ENCODE results near the gene PDE1C.

The PDE1C gene

DNA sequence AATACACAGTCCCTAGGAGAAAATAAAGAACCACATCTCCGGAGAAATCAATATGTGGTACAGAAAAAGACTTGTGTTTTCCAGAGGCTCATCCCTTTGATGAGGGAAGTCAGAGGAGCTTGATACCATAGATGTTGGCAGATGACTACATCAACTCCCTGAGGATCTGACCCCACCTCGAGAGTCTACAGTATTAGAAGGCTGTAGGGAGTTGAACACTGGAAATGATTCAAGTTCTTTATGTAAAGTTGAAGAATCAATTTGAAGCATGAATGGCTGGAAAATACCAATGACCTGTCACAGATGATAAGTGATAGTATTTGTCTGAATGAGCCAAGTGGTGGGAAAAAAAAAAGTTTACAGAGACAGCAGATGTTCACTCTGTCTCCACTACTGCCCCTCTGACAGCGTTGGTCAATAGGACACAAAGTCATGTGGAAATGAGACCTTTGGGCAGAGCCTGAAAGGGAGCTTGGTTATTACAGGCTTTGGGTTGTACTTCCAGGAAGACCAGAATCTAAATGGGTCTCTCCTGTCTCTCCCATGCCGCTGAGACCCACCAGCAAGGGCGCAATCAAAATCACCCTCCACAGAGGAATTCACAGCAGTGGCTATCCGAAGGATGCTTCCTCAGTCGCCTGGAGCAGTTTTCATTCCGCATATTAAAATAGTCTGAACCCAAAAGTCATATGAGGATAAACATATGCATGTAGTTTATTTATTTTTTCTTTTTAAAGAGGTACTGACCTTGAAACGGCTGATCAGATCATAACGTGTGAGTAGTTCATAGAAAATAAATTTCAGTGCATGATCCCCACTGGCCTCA, 197.4 kb downstream of the PDE1C start:
- ChIA-PET CTCF (interaction anchor here (0.6 kb wide), 1 partner anchor 25 kb away, joined by 3 read pairs; no protein-coding TSS in a partner anchor), POLR2A (no interaction called here)

GRCh38 chr7:31864646-31865045, 205.6 kb downstream of the PDE1C start:
- no peak for DNase-seq (ENCODE audit: extremely low spot score)
- ChIA-PET POLR2A (no interaction called here), CTCF (no interaction called here)
- TF ChIP-seq CTBP1 (IDR thresholded peaks at IDR 0.05; ENCODE audit: borderline replicate concordance) (no peak), ZNF384 (IDR thresholded peaks at IDR 0.05) (no peak), SP1 (IDR thresholded peaks at IDR 0.05) (no peak), FOXM1 (IDR thresholded peaks at IDR 0.05; ENCODE audit: borderline replicate concordance) (no peak), FOXK2 (IDR thresholded peaks at IDR 0.05) (no peak), SUZ12 (IDR thresholded peaks at IDR 0.05) (no peak), ELF4 (IDR thresholded peaks at IDR 0.05) (no peak), TARDBP (IDR thresholded peaks at IDR 0.05) (no peak), FOXA1 (IDR thresholded peaks at IDR 0.05) (no peak), HDGF (IDR thresholded peaks at IDR 0.05; ENCODE audit: borderline replicate concordance) (no peak), ARNT (IDR thresholded peaks at IDR 0.05) (no peak), LEF1 (IDR thresholded peaks at IDR 0.05; ENCODE audit: borderline replicate concordance) (no peak), L3MBTL2 (conservative IDR thresholded peaks at IDR 0.05) (no peak), NFRKB (IDR thresholded peaks at IDR 0.05) (no peak), BHLHE40 (IDR thresholded peaks at IDR 0.05; ENCODE audit: borderline replicate concordance) (no peak), PKNOX1 (IDR thresholded peaks at IDR 0.05) (no peak)

More for the DNA sequence above, 197.4 kb downstream of the PDE1C start:
- no peak for TF ChIP-seq L3MBTL2 (conservative IDR thresholded peaks at IDR 0.05)
- no peak for TF ChIP-seq ARNT (IDR thresholded peaks at IDR 0.05)
- TF ChIP-seq FOXA1 (IDR thresholded peaks at IDR 0.05), result no peak
- no peak for TF ChIP-seq FOXM1 (IDR thresholded peaks at IDR 0.05; ENCODE audit: borderline replicate concordance)
- no peak for TF ChIP-seq ELF4 (IDR thresholded peaks at IDR 0.05)
- TF ChIP-seq BHLHE40 (IDR thresholded peaks at IDR 0.05; ENCODE audit: borderline replicate concordance), result no peak
- no peak for DNase-seq (ENCODE audit: extremely low spot score)

DNA sequence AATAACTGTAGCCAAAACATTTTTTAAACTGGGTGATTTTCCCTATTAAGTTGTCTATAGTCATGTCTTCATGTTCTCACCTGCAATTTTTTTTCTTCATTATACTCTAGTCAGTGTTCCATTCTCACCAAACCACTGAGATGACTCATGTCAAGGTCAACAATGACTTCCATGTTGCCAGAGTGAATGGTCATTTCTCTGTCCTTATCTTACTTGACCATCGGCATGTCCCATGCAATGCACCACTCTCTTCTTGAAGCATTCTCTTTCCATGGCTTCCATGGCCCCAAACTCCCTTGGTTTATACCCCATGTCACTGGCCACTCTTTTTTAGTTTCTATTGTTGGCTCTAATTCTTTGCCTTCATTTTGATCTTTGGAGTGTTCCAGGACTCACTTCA, 209.3 kb downstream of the PDE1C start:
- TF ChIP-seq ZNF384 (IDR thresholded peaks at IDR 0.05) (no peak), SUZ12 (IDR thresholded peaks at IDR 0.05) (no peak), LEF1 (IDR thresholded peaks at IDR 0.05; ENCODE audit: borderline replicate concordance) (no peak), PKNOX1 (IDR thresholded peaks at IDR 0.05) (no peak), L3MBTL2 (conservative IDR thresholded peaks at IDR 0.05) (no peak), TARDBP (IDR thresholded peaks at IDR 0.05) (no peak), ELF4 (IDR thresholded peaks at IDR 0.05) (no peak), ARNT (IDR thresholded peaks at IDR 0.05) (no peak), CTBP1 (IDR thresholded peaks at IDR 0.05; ENCODE audit: borderline replicate concordance) (no peak), FOXM1 (IDR thresholded peaks at IDR 0.05; ENCODE audit: borderline replicate concordance) (no peak), BHLHE40 (IDR thresholded peaks at IDR 0.05; ENCODE audit: borderline replicate concordance) (no peak), NFRKB (IDR thresholded peaks at IDR 0.05) (no peak), FOXA1 (IDR thresholded peaks at IDR 0.05) (no peak), HDGF (IDR thresholded peaks at IDR 0.05; ENCODE audit: borderline replicate concordance) (no peak)
- DNase-seq (ENCODE audit: extremely low spot score), result no peak
- ChIA-PET POLR2A (no interaction called here), CTCF (no interaction called here)

GRCh38 chr7:31858055-31858454, 212.2 kb downstream of the PDE1C start:
- TF ChIP-seq ZNF384 (IDR thresholded peaks at IDR 0.05), result no peak
- TF ChIP-seq NFRKB (IDR thresholded peaks at IDR 0.05), result no peak
- TF ChIP-seq LEF1 (IDR thresholded peaks at IDR 0.05; ENCODE audit: borderline replicate concordance), result no peak
- no peak for TF ChIP-seq FOXK2 (IDR thresholded peaks at IDR 0.05)
- no peak for TF ChIP-seq ELF4 (IDR thresholded peaks at IDR 0.05)
- no peak for TF ChIP-seq CTBP1 (IDR thresholded peaks at IDR 0.05; ENCODE audit: borderline replicate concordance)
- TF ChIP-seq SP1 (IDR thresholded peaks at IDR 0.05), result no peak
- no peak for TF ChIP-seq SUZ12 (IDR thresholded peaks at IDR 0.05)
- no peak for TF ChIP-seq ARNT (IDR thresholded peaks at IDR 0.05)
- TF ChIP-seq TARDBP (IDR thresholded peaks at IDR 0.05), result no peak
- TF ChIP-seq FOXA1 (IDR thresholded peaks at IDR 0.05), result no peak
- no peak for TF ChIP-seq FOXM1 (IDR thresholded peaks at IDR 0.05; ENCODE audit: borderline replicate concordance)
- no peak for TF ChIP-seq L3MBTL2 (conservative IDR thresholded peaks at IDR 0.05)
- TF ChIP-seq BHLHE40 (IDR thresholded peaks at IDR 0.05; ENCODE audit: borderline replicate concordance), result no peak
- no peak for TF ChIP-seq HDGF (IDR thresholded peaks at IDR 0.05; ENCODE audit: borderline replicate concordance)
- no peak for TF ChIP-seq PKNOX1 (IDR thresholded peaks at IDR 0.05)
- ChIA-PET CTCF (no interaction called here), POLR2A (no interaction called here)
- no peak for DNase-seq (ENCODE audit: extremely low spot score)

DNA sequence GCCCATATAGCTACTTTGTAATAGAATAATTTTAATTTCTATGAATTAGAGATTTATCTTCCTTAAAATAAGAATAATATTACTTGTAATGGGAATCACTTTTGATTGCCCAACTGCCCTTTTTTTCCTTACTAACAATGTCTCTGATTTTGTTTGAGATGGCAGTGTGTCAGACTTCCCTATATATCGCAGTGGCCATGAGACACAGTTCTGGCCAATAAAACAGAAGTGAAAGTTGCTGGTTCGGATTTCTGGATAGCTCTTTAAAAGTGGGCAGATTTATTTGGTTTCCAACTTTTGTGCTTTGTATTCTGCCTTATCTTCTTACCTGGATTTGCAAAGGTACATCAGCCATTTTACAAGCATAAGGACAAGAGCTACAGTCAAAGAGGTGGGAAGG, 213.0 kb downstream of the PDE1C start:
- TF ChIP-seq SUZ12 (IDR thresholded peaks at IDR 0.05) (no peak), FOXK2 (IDR thresholded peaks at IDR 0.05) (no peak), FOXA1 (IDR thresholded peaks at IDR 0.05) (no peak)
- DNase-seq (ENCODE audit: extremely low spot score), result no peak
- ChIA-PET CTCF (no interaction called here), POLR2A (no interaction called here)

- TF ChIP-seq ZNF384 (IDR thresholded peaks at IDR 0.05), result no peak
- no peak for TF ChIP-seq PKNOX1 (IDR thresholded peaks at IDR 0.05)
- TF ChIP-seq SUZ12 (IDR thresholded peaks at IDR 0.05), result no peak
- TF ChIP-seq ELF4 (IDR thresholded peaks at IDR 0.05), result no peak
- TF ChIP-seq L3MBTL2 (conservative IDR thresholded peaks at IDR 0.05), result no peak
- ChIA-PET CTCF (no interaction called here), POLR2A (no interaction called here)
- no peak for DNase-seq (ENCODE audit: extremely low spot score)
Observed at GRCh38 chr7:31856337-31856736, 213.9 kb downstream of the PDE1C start.
